ENCODE measurements around the gene SPHK2. TPM values are rescaled to one million over a fixed set of nuclear protein-coding genes. Genes with fewer than 3 reads are reported as not detected.
A peak's percentile ranks its signal among the peaks of the same experiment; 100 is the strongest.

Gene SPHK2
- polyA plus RNA-seq, 3 donors, result 8.5 to 9.4 (median 9.1) TPM

DNA sequence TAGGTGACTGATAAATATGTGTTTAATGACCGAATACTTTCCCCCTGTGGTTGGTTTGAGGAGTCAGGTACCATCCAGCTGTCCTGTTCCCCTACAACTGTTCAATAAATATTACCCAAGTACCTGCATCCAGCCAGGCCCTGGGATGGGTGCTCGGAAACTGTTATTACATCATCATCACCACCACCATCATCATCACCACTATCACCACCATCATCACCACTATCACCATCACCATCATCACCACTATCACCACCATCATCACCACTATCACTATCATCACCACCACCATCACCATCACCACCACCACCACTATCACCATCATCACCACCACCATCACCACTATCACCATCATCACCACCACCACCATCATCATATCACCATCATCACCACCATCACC is 49.5 kb downstream of the SPHK2 start:
- WGBS (ENCODE audit: insufficient coverage), result 92% methylated on average over 1 of the region's 2 CpGs
- Mint-ChIP-seq H3K4me3 (no peak overlapping the region), H3K27ac (no peak overlapping the region)

GRCh38 chr19:48669903-48670668 is 50.8 kb downstream of the SPHK2 start:
- WGBS (ENCODE audit: insufficient coverage), result 97% methylated on average over 26 of the region's 26 CpGs

More for the DNA sequence above, 49.5 kb downstream of the SPHK2 start:
- no peak for DNase-seq
- Histone ChIP-seq H3K9ac (ENCODE audit: insufficient read depth, low read length, poor library complexity, severe bottlenecking) (no peak overlapping the region), H4K20me1 (ENCODE audit: insufficient read depth, low read length) (no peaks in the 10 kb centered on the region), H2AFZ (ENCODE audit: insufficient read depth, low read depth, low read length, poor library complexity, severe bottlenecking) (no peak overlapping the region), H3K4me1 (ENCODE audit: control insufficient read depth in 1 of 2, insufficient read depth in 2 of 2, low read length in 2 of 2) (no peaks in the 10 kb centered on the region), H3K4me3 (replicated peaks in 1 of 3; ENCODE audit: low read depth in 2 of 3, low read length in 3 of 3) (no peak overlapping the region), H3K4me2 (replicated peaks; ENCODE audit: extremely low read depth, low read length, poor library complexity, severe bottlenecking) (no peak overlapping the region), H3K36me3 (replicated peaks in 1 of 2; ENCODE audit: control insufficient read depth in 1 of 2, insufficient read depth in 2 of 2, low read length in 2 of 2) (no peaks in the 10 kb centered on the region), H3K79me2 (ENCODE audit: insufficient read depth, low read length) (no peaks in the 10 kb centered on the region), H3K27ac (ENCODE audit: low read depth in 1 of 2, low read length in 2 of 2) (no peak overlapping the region), H3K9me3 (replicated peaks in 1 of 2; ENCODE audit: control insufficient read depth in 1 of 2, insufficient read depth in 1 of 2, low read length in 2 of 2) (no peaks in the 10 kb centered on the region), H3K27me3 (ENCODE audit: control insufficient read depth in 2 of 2, insufficient read depth in 2 of 2, low read length in 2 of 2) (no peaks in the 10 kb centered on the region)
- intact Hi-C loops (cut with micrococcal nuclease), result no loop called here
- TF ChIP-seq CTCF (IDR thresholded peaks at IDR 0.05), result no peak
- Mint-ChIP-seq H3K4me1 (no peaks in the 10 kb centered on the region), H3K9me3 (peaks cover 0 to 7% (median 6%) of the 10 kb centered on the region in 7 donors), H3K27me3 (ENCODE audit: low read depth in 3 of 3) (peaks cover 0 to under 1% (median 0%) of the 10 kb centered on the region in 3 donors), H3K36me3 (no peaks in the 10 kb centered on the region)

More at GRCh38 chr19:48669903-48670668, 50.8 kb downstream of the SPHK2 start:
- no peak overlapping the region for H3K27ac ChIP-seq (ENCODE audit: low read depth in 1 of 2, low read length in 2 of 2)
- no peaks in the 10 kb centered on the region for H3K79me2 ChIP-seq (ENCODE audit: insufficient read depth, low read length)
- no peaks in the 10 kb centered on the region for H3K9me3 ChIP-seq (replicated peaks in 1 of 2; ENCODE audit: control insufficient read depth in 1 of 2, insufficient read depth in 1 of 2, low read length in 2 of 2)
- Mint-ChIP-seq H3K4me3 (peak overlapping the region in 1 of 2 donors; percentile 26), H3K36me3 (no peaks in the 10 kb centered on the region), H3K9me3 (peaks cover 0 to 7% (median 6%) of the 10 kb centered on the region in 7 donors), H3K4me1 (peaks cover 4% of the 10 kb centered on the region), H3K27ac (peak overlapping the region in 1 of 7 donors; percentile 1), H3K27me3 (ENCODE audit: low read depth in 3 of 3) (peaks cover 0 to 3% (median 3%) of the 10 kb centered on the region in 3 donors)
- no peaks in the 10 kb centered on the region for H3K27me3 ChIP-seq (ENCODE audit: control insufficient read depth in 2 of 2, insufficient read depth in 2 of 2, low read length in 2 of 2)
- H3K36me3 ChIP-seq (replicated peaks in 1 of 2; ENCODE audit: control insufficient read depth in 1 of 2, insufficient read depth in 2 of 2, low read length in 2 of 2), result no peaks in the 10 kb centered on the region
- H3K4me3 ChIP-seq (replicated peaks in 1 of 3; ENCODE audit: low read depth in 2 of 3, low read length in 3 of 3), result no peak overlapping the region
- intact Hi-C loops (cut with micrococcal nuclease), result no loop called here
- peaks cover 0 to 4% of the 10 kb centered on the region in 2 donors for H3K4me1 ChIP-seq (ENCODE audit: control insufficient read depth in 1 of 2, insufficient read depth in 2 of 2, low read length in 2 of 2)
- no peak overlapping the region for H2AFZ ChIP-seq (ENCODE audit: insufficient read depth, low read depth, low read length, poor library complexity, severe bottlenecking)
- DNase-seq, result no peak
- no peak overlapping the region for H3K9ac ChIP-seq (ENCODE audit: insufficient read depth, low read length, poor library complexity, severe bottlenecking)
- H3K4me2 ChIP-seq (replicated peaks; ENCODE audit: extremely low read depth, low read length, poor library complexity, severe bottlenecking), result no peak overlapping the region
- TF ChIP-seq CTCF (IDR thresholded peaks at IDR 0.05), result no peak
- no peaks in the 10 kb centered on the region for H4K20me1 ChIP-seq (ENCODE audit: insufficient read depth, low read length)
